Upper lobe of left lung (tissue), 6 donors: Measurements from ENCODE around the gene TM4SF1. TPM values are rescaled to one million over a fixed set of nuclear protein-coding genes. Genes with fewer than 3 reads are reported as not detected.
A peak's percentile ranks its signal among the peaks of the same experiment; 100 is the strongest.

Experiments used
- ATAC-seq, 2 donors: fragments of 200-7000 bp; cut with Tn5 transposase; one replicate each; pipeline ENCODE4 v1.9.1; 2022; ENCODE audit warnings: mild to moderate bottlenecking in 2 of 2, moderate library complexity in 2 of 2; ENCODE audit not compliant: low FRiP score in 2 of 2
- DNase-seq, 2 donors: peaks; one replicate each; pipeline ENCODE4 v3.0.0-alpha.2; 2019 to 2020
- H3K27ac ChIP-seq, 4 donors: fragments of 200-600 bp; sonication (generic); one replicate each; pipeline ENCODE4 v1.5.1; 2016 to 2019
- H3K27me3 ChIP-seq, 4 donors: fragments of 200-600 bp; sonication (generic); one replicate each; pipeline ENCODE4 v1.5.1; 2017 to 2019
- H3K36me3 ChIP-seq, 4 donors: fragments of 200-600 bp; sonication (generic); one replicate each; pipeline ENCODE4 v1.5.1; 2016 to 2019
- H3K4me1 ChIP-seq, 4 donors: fragments of 200-600 bp; sonication (generic); one replicate each; pipeline ENCODE4 v1.5.1; 2018 to 2019
- H3K4me3 ChIP-seq, 4 donors: fragments of 200-600 bp; sonication (generic); one replicate each; pipeline ENCODE4 v1.5.1; 2017 to 2019; ENCODE audit warnings: mild to moderate bottlenecking in 2 of 4, moderate library complexity in 1 of 4
- H3K9me3 ChIP-seq, 4 donors: fragments of 200-600 bp; sonication (generic); one replicate each; pipeline ENCODE4 v1.5.1; 2018 to 2019
- EP300 ChIP-seq, 4 donors: sonication (generic); formaldehyde crosslinking; IDR thresholded peaks; one replicate each; pipeline ENCODE4 v1.5.1; 2017; ENCODE audit warnings: antibody characterized with exemption in 4 of 4, control low read depth in 2 of 4
- POLR2A ChIP-seq, 4 donors: fragments of 450-650 bp; IDR thresholded peaks; one replicate each; pipeline ENCODE4 v1.5.1; 2016 to 2017; ENCODE audit warnings: antibody characterized with exemption in 4 of 4, mild to moderate bottlenecking in 2 of 4
- POLR2AphosphoS5 ChIP-seq, 2 donors: sonication (generic); formaldehyde crosslinking; IDR thresholded peaks; one replicate each; pipeline ENCODE4 v1.5.1; 2017; ENCODE audit warnings: antibody characterized with exemption in 2 of 2
- WGBS, 2 donors: methylation state at CpG; one replicate each; pipeline ENCODE4 v1.1.5; 2017 to 2018; 5-methylcytosine and 5-hydroxymethylcytosine counted together
- total RNA-seq, 6 donors: library from RNA; depleted of rRNA in 4 of 6; stranded (reverse); fragments of >200 nt in 4 of 6; gene quantifications; one replicate each; pipeline versions ENCODE4 v1.1.0 to v1.2.1, GENCODE V29; 2016 to 2021
- TF ChIP-seq, protein P1 (sequence below), 6 experiments: fragments of 450-650 bp in 4 of 6; fragments of 200-600 bp in 2 of 6; sonication (generic) in 2 of 6; IDR thresholded peaks; one replicate each; pipeline ENCODE4 v1.5.1; 2016 to 2019; ENCODE audit warnings: antibody characterized with exemption in 6 of 6
- donor health status: DM: no; HTN: no; CAD: no; lungs with moderate emphysema.
- donor health status: DM: no; HTN: yes; CAD: no; lungs with severe emphysema.

TM4SF1 gene
- total RNA-seq, 6 donors from 2014 or later: 40.9 to 337 (median 197) TPM

DNA sequence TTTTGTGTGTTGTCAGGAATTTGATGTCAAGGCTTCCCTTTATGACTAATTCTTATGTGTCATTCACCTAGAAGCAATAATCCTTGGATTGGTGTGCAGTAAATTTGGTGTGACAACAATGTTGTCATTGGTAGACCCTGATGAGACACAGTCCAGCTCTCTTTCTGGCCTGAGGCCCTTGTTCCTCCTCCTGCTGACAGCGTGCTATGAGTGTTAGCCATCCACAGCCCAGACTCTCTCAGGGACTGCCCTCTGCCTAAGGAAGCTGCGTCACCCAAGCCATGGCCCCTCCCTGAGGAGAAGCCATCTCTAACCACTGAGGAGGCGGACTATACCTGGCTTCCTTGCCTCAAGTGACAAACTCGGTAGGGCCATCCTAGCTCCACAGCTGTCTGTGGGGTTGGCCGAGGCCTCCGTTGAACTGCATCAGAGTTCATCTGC is 13.3 kb upstream of the TM4SF1 start:
- H3K4me3 ChIP-seq: no peak overlapping the region
- no peak overlapping the region for H3K27ac ChIP-seq
- H3K36me3 ChIP-seq: no peaks in the 10 kb centered on the region
- 96 to 100% methylated on average over 6 of the region's 6 CpGs for WGBS, 2 donors
- TF ChIP-seq POLR2A (IDR thresholded peaks at IDR 0.05): no peak
- TF ChIP-seq, protein P1, sequence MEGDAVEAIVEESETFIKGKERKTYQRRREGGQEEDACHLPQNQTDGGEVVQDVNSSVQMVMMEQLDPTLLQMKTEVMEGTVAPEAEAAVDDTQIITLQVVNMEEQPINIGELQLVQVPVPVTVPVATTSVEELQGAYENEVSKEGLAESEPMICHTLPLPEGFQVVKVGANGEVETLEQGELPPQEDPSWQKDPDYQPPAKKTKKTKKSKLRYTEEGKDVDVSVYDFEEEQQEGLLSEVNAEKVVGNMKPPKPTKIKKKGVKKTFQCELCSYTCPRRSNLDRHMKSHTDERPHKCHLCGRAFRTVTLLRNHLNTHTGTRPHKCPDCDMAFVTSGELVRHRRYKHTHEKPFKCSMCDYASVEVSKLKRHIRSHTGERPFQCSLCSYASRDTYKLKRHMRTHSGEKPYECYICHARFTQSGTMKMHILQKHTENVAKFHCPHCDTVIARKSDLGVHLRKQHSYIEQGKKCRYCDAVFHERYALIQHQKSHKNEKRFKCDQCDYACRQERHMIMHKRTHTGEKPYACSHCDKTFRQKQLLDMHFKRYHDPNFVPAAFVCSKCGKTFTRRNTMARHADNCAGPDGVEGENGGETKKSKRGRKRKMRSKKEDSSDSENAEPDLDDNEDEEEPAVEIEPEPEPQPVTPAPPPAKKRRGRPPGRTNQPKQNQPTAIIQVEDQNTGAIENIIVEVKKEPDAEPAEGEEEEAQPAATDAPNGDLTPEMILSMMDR (IDR thresholded peaks at IDR 0.05): no peak
- DNase-seq (no peak), ATAC-seq (no peak)
- H3K4me1 ChIP-seq: peaks cover 23 to 43% (median 32%) of the 10 kb centered on the region in 4 donors
- no peaks in the 10 kb centered on the region for H3K27me3 ChIP-seq
- no peaks in the 10 kb centered on the region for H3K9me3 ChIP-seq

DNA sequence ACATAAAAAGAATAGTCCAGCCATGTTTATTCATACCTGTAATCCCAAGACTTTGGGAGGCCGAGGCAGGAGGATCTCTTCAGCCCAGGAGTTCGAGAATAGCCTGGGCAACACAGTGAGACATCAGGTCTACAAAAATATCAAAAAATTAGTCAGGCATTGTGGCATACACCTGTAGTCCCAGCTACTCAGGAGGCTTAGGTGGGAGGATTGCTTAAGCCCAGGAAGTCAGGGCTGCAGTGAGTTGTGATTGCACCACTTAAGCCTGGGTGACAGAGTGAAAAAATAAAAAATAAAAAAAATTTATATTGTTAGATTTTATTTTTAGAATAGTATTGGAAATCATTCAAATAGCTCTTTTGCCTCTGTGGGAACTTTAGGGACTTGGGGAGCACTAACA is 12.8 kb upstream of the TM4SF1 start:
- 91 to 97% methylated on average over 2 of the region's 2 CpGs for WGBS, 2 donors
- H3K27me3 ChIP-seq: no peaks in the 10 kb centered on the region
- peaks cover 26 to 41% (median 33%) of the 10 kb centered on the region in 4 donors for H3K4me1 ChIP-seq
- no peaks in the 10 kb centered on the region for H3K36me3 ChIP-seq
- TF ChIP-seq POLR2AphosphoS5 (IDR thresholded peaks at IDR 0.05) (no peak), POLR2A (IDR thresholded peaks at IDR 0.05) (no peak), EP300 (IDR thresholded peaks at IDR 0.05) (no peak)
- TF ChIP-seq, protein P1 (IDR thresholded peaks at IDR 0.05): no peak
- H3K27ac ChIP-seq: no peak overlapping the region
- no peak for ATAC-seq
- no peaks in the 10 kb centered on the region for H3K9me3 ChIP-seq
- no peak for DNase-seq
- no peak overlapping the region for H3K4me3 ChIP-seq

DNA sequence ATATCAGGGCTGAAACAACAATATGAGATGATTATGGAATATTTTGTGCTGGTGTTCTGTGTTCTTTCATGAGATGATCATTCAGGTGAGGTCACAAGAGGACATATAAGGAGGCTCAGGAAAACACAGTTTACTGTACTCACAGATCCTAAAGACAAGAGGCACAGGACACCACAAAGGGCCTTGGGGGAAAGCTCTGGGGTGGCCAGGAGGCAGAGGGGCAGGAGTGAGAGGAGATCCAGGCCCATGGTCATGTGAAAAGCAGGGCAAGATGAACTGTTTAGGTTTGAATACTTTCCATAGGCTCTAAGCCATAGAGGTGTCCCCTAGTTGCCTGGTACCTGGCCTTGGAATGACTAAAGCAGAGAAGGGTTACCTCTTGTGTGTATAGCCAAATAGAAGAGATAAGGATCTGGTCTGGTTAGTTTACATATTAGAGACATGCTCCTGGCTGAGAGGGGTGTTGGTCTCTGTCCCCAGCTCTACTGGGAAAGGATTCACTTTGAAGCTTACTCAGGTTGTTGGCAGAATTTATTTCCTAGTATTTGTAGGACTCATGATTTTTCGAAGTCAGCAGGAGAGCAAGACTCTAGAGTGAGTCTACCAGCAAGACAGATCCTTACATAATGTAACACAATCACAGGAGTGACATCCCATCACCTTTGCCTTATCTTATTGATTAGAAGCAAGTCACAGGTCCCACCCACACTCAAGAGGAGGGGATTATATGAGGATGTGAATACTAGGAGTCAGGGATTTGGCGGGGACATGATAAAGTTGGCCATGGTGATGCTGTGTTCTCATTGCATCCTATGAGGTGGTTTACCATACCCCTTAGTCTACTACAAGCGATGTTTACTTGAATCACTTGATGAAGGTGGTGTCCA is 11.3 kb upstream of the TM4SF1 start:
- DNase-seq (no peak), ATAC-seq (no peak)
- WGBS, 2 donors: 87 to 93% methylated on average over 3 of the region's 3 CpGs
- no peaks in the 10 kb centered on the region for H3K27me3 ChIP-seq
- TF ChIP-seq EP300 (IDR thresholded peaks at IDR 0.05): no peak
- TF ChIP-seq, protein P1 (IDR thresholded peaks at IDR 0.05): no peak
- TF ChIP-seq POLR2A (IDR thresholded peaks at IDR 0.05): no peak
- no peak for TF ChIP-seq POLR2AphosphoS5 (IDR thresholded peaks at IDR 0.05)
- H3K9me3 ChIP-seq: no peaks in the 10 kb centered on the region
- peaks cover 16 to 33% (median 25%) of the 10 kb centered on the region in 4 donors for H3K4me1 ChIP-seq
- no peak overlapping the region for H3K4me3 ChIP-seq
- no peaks in the 10 kb centered on the region for H3K36me3 ChIP-seq
- H3K27ac ChIP-seq: peak overlapping the region in 2 of 4 donors; percentile 64 to 80

DNA sequence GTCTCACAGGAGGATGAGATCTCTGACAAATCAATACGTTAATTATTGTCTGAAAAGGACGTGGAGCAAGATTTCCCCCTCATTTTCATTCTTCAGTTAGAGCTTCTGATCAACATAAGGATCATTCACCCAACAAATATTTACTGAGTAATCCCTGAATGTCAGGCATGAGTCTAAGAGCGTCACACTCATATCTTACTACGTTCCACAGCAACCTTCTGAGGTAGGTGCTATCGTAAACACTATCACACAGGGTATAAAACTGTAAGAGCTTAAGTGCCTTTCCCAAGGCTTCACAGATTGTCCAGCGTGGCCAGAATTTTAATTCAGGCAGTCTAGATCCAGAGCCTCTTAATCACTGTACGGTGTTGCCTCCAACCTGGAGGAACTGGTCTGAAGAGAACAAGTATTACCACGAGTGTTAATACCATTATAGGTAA is 10.6 kb upstream of the TM4SF1 start:
- DNase-seq: no peak
- Histone ChIP-seq H3K4me3 (no peak overlapping the region), H3K27ac (peak overlapping the region; percentile 64 to 80 (median 80)), H3K4me1 (peaks cover 13 to 25% (median 22%) of the 10 kb centered on the region in 4 donors), H3K27me3 (no peaks in the 10 kb centered on the region), H3K36me3 (no peaks in the 10 kb centered on the region), H3K9me3 (no peaks in the 10 kb centered on the region)
- no peak for TF ChIP-seq EP300 (IDR thresholded peaks at IDR 0.05)
- TF ChIP-seq, protein P1 (IDR thresholded peaks at IDR 0.05): no peak
- TF ChIP-seq POLR2AphosphoS5 (IDR thresholded peaks at IDR 0.05): no peak
- no peak for TF ChIP-seq POLR2A (IDR thresholded peaks at IDR 0.05)
- WGBS, 2 donors: 64 to 76% methylated on average over 8 of the region's 8 CpGs
- ATAC-seq: no peak
